ENCODE results near the gene UBAC2. TPM values are rescaled to one million over a fixed set of nuclear protein-coding genes. Genes with fewer than 3 reads are reported as not detected.

Gene UBAC2
- total RNA-seq, 4 donors from 2014 or later = 54.4 to 65.9 (median 59.5) TPM

- Histone ChIP-seq H3K36me3 (no peaks in the 10 kb centered on the region), H3K9me3 (no peaks in the 10 kb centered on the region), H3K27me3 (no peaks in the 10 kb centered on the region), H3K4me3 (no peak overlapping the region), H3K27ac (no peak overlapping the region), H3K4me1 (no peaks in the 10 kb centered on the region)
- DNase-seq = no peak
- TF ChIP-seq, protein P1, sequence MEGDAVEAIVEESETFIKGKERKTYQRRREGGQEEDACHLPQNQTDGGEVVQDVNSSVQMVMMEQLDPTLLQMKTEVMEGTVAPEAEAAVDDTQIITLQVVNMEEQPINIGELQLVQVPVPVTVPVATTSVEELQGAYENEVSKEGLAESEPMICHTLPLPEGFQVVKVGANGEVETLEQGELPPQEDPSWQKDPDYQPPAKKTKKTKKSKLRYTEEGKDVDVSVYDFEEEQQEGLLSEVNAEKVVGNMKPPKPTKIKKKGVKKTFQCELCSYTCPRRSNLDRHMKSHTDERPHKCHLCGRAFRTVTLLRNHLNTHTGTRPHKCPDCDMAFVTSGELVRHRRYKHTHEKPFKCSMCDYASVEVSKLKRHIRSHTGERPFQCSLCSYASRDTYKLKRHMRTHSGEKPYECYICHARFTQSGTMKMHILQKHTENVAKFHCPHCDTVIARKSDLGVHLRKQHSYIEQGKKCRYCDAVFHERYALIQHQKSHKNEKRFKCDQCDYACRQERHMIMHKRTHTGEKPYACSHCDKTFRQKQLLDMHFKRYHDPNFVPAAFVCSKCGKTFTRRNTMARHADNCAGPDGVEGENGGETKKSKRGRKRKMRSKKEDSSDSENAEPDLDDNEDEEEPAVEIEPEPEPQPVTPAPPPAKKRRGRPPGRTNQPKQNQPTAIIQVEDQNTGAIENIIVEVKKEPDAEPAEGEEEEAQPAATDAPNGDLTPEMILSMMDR (IDR thresholded peaks at IDR 0.05) = no peak
- no peak for TF ChIP-seq POLR2A (IDR thresholded peaks at IDR 0.05)
- intact Hi-C loops (cut with DNase I; ENCODE audit: low total_unique reads) = no loop called here
Observed at GRCh38 chr13:99225078-99225477, 24.4 kb downstream of the UBAC2 start.

GRCh38 chr13:99226513-99226912, 25.9 kb downstream of the UBAC2 start:
- Histone ChIP-seq H3K4me1 (no peaks in the 10 kb centered on the region), H3K4me3 (no peak overlapping the region), H3K27me3 (no peaks in the 10 kb centered on the region), H3K9me3 (no peaks in the 10 kb centered on the region), H3K27ac (no peak overlapping the region), H3K36me3 (no peaks in the 10 kb centered on the region)
- TF ChIP-seq POLR2A (IDR thresholded peaks at IDR 0.05) = no peak
- TF ChIP-seq, protein P1 (IDR thresholded peaks at IDR 0.05) = no peak
- no peak for DNase-seq
- intact Hi-C loops (cut with DNase I; ENCODE audit: low total_unique reads) = no loop called here

- Histone ChIP-seq H3K36me3 (no peaks in the 10 kb centered on the region), H3K4me3 (no peak overlapping the region), H3K9me3 (no peaks in the 10 kb centered on the region), H3K27me3 (no peaks in the 10 kb centered on the region), H3K4me1 (no peaks in the 10 kb centered on the region), H3K27ac (no peak overlapping the region)
- TF ChIP-seq POLR2A (IDR thresholded peaks at IDR 0.05) = no peak
- TF ChIP-seq, protein P1 (IDR thresholded peaks at IDR 0.05) = no peak
- DNase-seq = no peak
- intact Hi-C loops (cut with DNase I; ENCODE audit: low total_unique reads) = no loop called here
Observed at GRCh38 chr13:99227331-99227900, 26.8 kb downstream of the UBAC2 start.

- Histone ChIP-seq H3K27me3 (no peaks in the 10 kb centered on the region), H3K36me3 (no peaks in the 10 kb centered on the region), H3K4me3 (no peak overlapping the region), H3K9me3 (no peaks in the 10 kb centered on the region), H3K4me1 (no peaks in the 10 kb centered on the region), H3K27ac (no peak overlapping the region)
- TF ChIP-seq, protein P1 (IDR thresholded peaks at IDR 0.05) = no peak
- no peak for TF ChIP-seq POLR2A (IDR thresholded peaks at IDR 0.05)
- intact Hi-C loops (cut with DNase I; ENCODE audit: low total_unique reads) = no loop called here
- no peak for DNase-seq
Observed at GRCh38 chr13:99227909-99228688, 27.4 kb downstream of the UBAC2 start.

All from uterus (tissue), 4 donors.